Measurements from ENCODE around the gene FSTL4. TPM values are rescaled to one million over a fixed set of nuclear protein-coding genes. Genes with fewer than 3 reads are reported as not detected.

FSTL4 gene
- polyA plus RNA-seq, 1 donor from 2014 or later, result 0.57 TPM

- Histone ChIP-seq H3K9me2 (ENCODE audit: insufficient read depth, low read length) (no peaks in the 10 kb centered on the region), H4K20me1 (ENCODE audit: insufficient read depth) (no peaks in the 10 kb centered on the region), H3K27me3 (ENCODE audit: insufficient read depth, low read depth, low read length) (no peaks in the 10 kb centered on the region), H3K9ac (ENCODE audit: low read length) (no peak overlapping the region), H3K79me2 (replicated peaks; ENCODE audit: insufficient read depth, low read length) (no peaks in the 10 kb centered on the region), H3K27ac (ENCODE audit: low read length) (no peak overlapping the region), H3K36me3 (ENCODE audit: insufficient read depth, low read length) (no peaks in the 10 kb centered on the region), H3F3A (ENCODE audit: insufficient read depth, low read length, poor library complexity, severe bottlenecking) (no peaks in the 10 kb centered on the region), H2AFZ (ENCODE audit: low read depth, low read length) (no peak overlapping the region), H3K4me2 (ENCODE audit: low read length) (no peak overlapping the region), H3K9me3 (ENCODE audit: low read length) (no peaks in the 10 kb centered on the region), H3K4me3 (ENCODE audit: low read length) (no peak overlapping the region)
- no peak for TF ChIP-seq POLR2AphosphoS5 (IDR thresholded peaks at IDR 0.05)
- no peak for TF ChIP-seq RAD21 (conservative IDR thresholded peaks at IDR 0.05)
- TF ChIP-seq TAF1 (IDR thresholded peaks at IDR 0.05; ENCODE audit: low read depth), result no peak
- no peak for TF ChIP-seq CTCF (IDR thresholded peaks at IDR 0.05; ENCODE audit: poor library complexity, severe bottlenecking)
- TF ChIP-seq MXI1 (conservative IDR thresholded peaks at IDR 0.05; ENCODE audit: poor library complexity, severe bottlenecking), result no peak
- TF ChIP-seq EZH2 (IDR thresholded peaks at IDR 0.05; ENCODE audit: borderline replicate concordance, insufficient read depth, low read length, poor library complexity, severe bottlenecking), result no peak
- TF ChIP-seq REST (IDR thresholded peaks at IDR 0.05; ENCODE audit: borderline replicate concordance), result no peak
- no peak for TF ChIP-seq EP300 (conservative IDR thresholded peaks at IDR 0.05; ENCODE audit: poor library complexity, severe bottlenecking)
- no peak for TF ChIP-seq SMC3 (conservative IDR thresholded peaks at IDR 0.05; ENCODE audit: poor library complexity)
Measured at GRCh38 chr5:133348406-133348805, 263.9 kb downstream of the FSTL4 start.

GRCh38 chr5:133347039-133347438, 265.3 kb downstream of the FSTL4 start:
- H2AFZ ChIP-seq (ENCODE audit: low read depth, low read length), result no peak overlapping the region
- H3F3A ChIP-seq (ENCODE audit: insufficient read depth, low read length, poor library complexity, severe bottlenecking), result no peaks in the 10 kb centered on the region
- no peaks in the 10 kb centered on the region for H3K9me3 ChIP-seq (ENCODE audit: low read length)
- no peak overlapping the region for H3K4me2 ChIP-seq (ENCODE audit: low read length)
- H3K4me3 ChIP-seq (ENCODE audit: low read length), result no peak overlapping the region
- H3K9me2 ChIP-seq (ENCODE audit: insufficient read depth, low read length), result no peaks in the 10 kb centered on the region
- no peaks in the 10 kb centered on the region for H4K20me1 ChIP-seq (ENCODE audit: insufficient read depth)
- no peaks in the 10 kb centered on the region for H3K27me3 ChIP-seq (ENCODE audit: insufficient read depth, low read depth, low read length)
- H3K79me2 ChIP-seq (replicated peaks; ENCODE audit: insufficient read depth, low read length), result no peaks in the 10 kb centered on the region
- H3K36me3 ChIP-seq (ENCODE audit: insufficient read depth, low read length), result no peaks in the 10 kb centered on the region
- H3K9ac ChIP-seq (ENCODE audit: low read length), result no peak overlapping the region
- no peak for TF ChIP-seq EZH2 (IDR thresholded peaks at IDR 0.05; ENCODE audit: borderline replicate concordance, insufficient read depth, low read length, poor library complexity, severe bottlenecking)
- TF ChIP-seq MXI1 (conservative IDR thresholded peaks at IDR 0.05; ENCODE audit: poor library complexity, severe bottlenecking), result no peak
- TF ChIP-seq CTCF (IDR thresholded peaks at IDR 0.05; ENCODE audit: poor library complexity, severe bottlenecking), result no peak
- no peak for TF ChIP-seq EP300 (conservative IDR thresholded peaks at IDR 0.05; ENCODE audit: poor library complexity, severe bottlenecking)
- no peak for TF ChIP-seq POLR2AphosphoS5 (IDR thresholded peaks at IDR 0.05)
- TF ChIP-seq RAD21 (conservative IDR thresholded peaks at IDR 0.05), result no peak
- TF ChIP-seq SMC3 (conservative IDR thresholded peaks at IDR 0.05; ENCODE audit: poor library complexity), result no peak
- TF ChIP-seq REST (IDR thresholded peaks at IDR 0.05; ENCODE audit: borderline replicate concordance), result no peak
- TF ChIP-seq TAF1 (IDR thresholded peaks at IDR 0.05; ENCODE audit: low read depth), result no peak
- H3K27ac ChIP-seq (ENCODE audit: low read length), result no peak overlapping the region

Data from neural cell (in vitro differentiated cells).